Muscle of leg (tissue), 11 donors: ENCODE measurements around the gene GPC6. TPM values are rescaled to one million over a fixed set of nuclear protein-coding genes. Genes with fewer than 3 reads are reported as not detected.

Experiments
- DNase-seq: peaks from one replicate; pipeline ENCODE4 v3.0.0; 2013
- H3K27ac ChIP-seq: one replicate; pipeline ENCODE4 v1.5.1; 2013; ENCODE audit warnings: mild to moderate bottlenecking, low read length, control low read depth
- H3K27me3 ChIP-seq: one replicate; pipeline ENCODE4 v1.6.1; 2013; ENCODE audit warnings: low read length; ENCODE audit not compliant: control insufficient read depth, insufficient read depth
- H3K36me3 ChIP-seq: one replicate; pipeline ENCODE4 v1.6.1; 2013; ENCODE audit warnings: low read length; ENCODE audit not compliant: control insufficient read depth, insufficient read depth
- H3K4me1 ChIP-seq: one replicate; pipeline ENCODE4 v1.6.1; 2013; ENCODE audit warnings: low read length; ENCODE audit not compliant: control insufficient read depth, insufficient read depth
- H3K4me3 ChIP-seq: one replicate; pipeline ENCODE4 v1.5.1; 2013; ENCODE audit warnings: low read length, control low read depth
- H3K9me3 ChIP-seq: replicated peaks from 2 replicates; pipeline ENCODE4 v1.6.1; 2013; ENCODE audit warnings: low read depth, low read length; ENCODE audit not compliant: control insufficient read depth
- whole genome bisulfite sequencing: methylation state at CpG from one replicate; pipeline ENCODE4 v1.1.5; 2013; ENCODE audit warnings: missing lambda C conversion rate; ENCODE audit not compliant: insufficient coverage; 5-methylcytosine and 5-hydroxymethylcytosine counted together
- polyA plus RNA-seq, 8 donors: library from polyadenylated mRNA; unstranded; fragments of 120-200 nt; gene quantifications; one replicate each; pipeline versions ENCODE4 v1.2.1 to v1.2.3, GENCODE V29; 2013; ENCODE audit warnings: inconsistent platforms in 1 of 8, low replicate concordance in 1 of 8; ENCODE audit not compliant: insufficient read length in 8 of 8, insufficient read depth in 1 of 8
- total RNA-seq: library from RNA; stranded (reverse); fragments of 120-200 nt; gene quantifications from one replicate; pipeline ENCODE4 v1.2.4, GENCODE V29; 2013

The GPC6 gene
- total and polyA plus RNA-seq, 9 donors, result 5.6 to 20.0 (median 9.9) TPM

DNA sequence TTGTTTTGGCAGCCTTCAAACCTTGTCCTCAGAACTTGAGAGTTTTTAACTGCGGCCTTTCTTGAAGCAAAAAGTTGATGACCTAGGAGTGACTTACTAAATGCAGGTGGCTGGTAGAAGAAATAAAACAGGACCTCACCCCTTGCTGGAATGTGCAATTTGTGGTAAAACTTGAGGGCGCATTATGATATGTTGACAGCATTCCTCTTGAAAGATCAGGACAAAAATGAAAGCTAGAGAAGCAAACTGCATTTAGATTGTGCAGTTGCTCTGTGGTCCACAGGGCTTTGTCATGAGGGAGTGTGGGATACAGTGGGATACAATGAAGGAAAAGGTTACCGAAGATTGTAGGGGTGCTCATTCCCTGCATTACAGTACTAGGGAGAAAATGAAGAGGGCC lies 504.2 kb downstream of the GPC6 start:
- no peaks in the 10 kb centered on the region for H3K27me3 ChIP-seq
- WGBS, result 70% methylated on average over 3 of the region's 3 CpGs
- no peaks in the 10 kb centered on the region for H3K36me3 ChIP-seq
- H3K27ac ChIP-seq, result no peak overlapping the region
- H3K4me3 ChIP-seq, result no peak overlapping the region
- H3K9me3 ChIP-seq, result no peaks in the 10 kb centered on the region
- no peaks in the 10 kb centered on the region for H3K4me1 ChIP-seq
- DNase-seq, result no peak

DNA sequence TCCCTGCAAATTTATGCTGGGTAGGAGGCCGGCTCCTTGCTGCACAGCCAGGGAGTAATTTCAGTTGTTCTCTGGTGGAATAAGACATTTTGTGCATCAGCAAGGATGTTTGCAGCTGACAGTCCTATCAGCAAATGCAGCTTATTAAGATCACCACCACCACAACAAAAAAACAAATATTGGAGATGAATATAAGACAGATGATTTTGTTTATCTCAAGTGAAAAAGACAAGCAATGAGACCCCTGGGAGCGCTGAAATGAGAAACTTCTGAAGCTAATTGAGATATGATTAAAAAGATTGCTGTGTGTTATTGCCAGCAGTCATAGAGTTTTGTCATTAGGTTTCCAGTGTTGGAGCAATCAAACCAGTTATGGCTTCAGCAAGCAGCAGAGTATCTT lies 505.6 kb downstream of the GPC6 start:
- no peaks in the 10 kb centered on the region for H3K27me3 ChIP-seq
- H3K9me3 ChIP-seq, result no peaks in the 10 kb centered on the region
- no peak overlapping the region for H3K27ac ChIP-seq
- peak; percentile 45 for DNase-seq
- no peaks in the 10 kb centered on the region for H3K36me3 ChIP-seq
- H3K4me3 ChIP-seq, result no peak overlapping the region
- H3K4me1 ChIP-seq, result no peaks in the 10 kb centered on the region
- WGBS, result no CpG with 5 or more reads among the region's 2 CpGs

DNA sequence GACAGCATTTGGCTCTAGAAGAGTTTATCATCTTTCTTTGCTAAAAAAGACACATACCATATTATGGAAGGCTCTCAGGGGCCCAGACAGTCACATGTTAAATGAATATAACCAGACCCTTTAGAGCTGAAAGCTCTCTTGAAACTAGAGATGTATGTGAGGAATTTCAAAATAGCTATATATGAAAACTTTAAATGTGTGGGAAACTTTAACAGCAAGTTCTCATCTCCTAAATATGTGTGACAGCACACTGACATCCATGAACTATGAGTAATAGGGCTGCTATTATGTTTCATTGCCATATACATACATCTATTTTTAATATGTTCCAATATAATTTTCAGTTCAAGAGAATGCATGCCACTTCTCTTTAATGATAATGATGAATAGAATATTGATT lies 509.5 kb downstream of the GPC6 start:
- no peaks in the 10 kb centered on the region for H3K27me3 ChIP-seq
- H3K27ac ChIP-seq, result no peak overlapping the region
- DNase-seq, result peak; percentile 13
- H3K4me1 ChIP-seq, result no peaks in the 10 kb centered on the region
- H3K9me3 ChIP-seq, result no peaks in the 10 kb centered on the region
- no peaks in the 10 kb centered on the region for H3K36me3 ChIP-seq
- H3K4me3 ChIP-seq, result no peak overlapping the region

DNA sequence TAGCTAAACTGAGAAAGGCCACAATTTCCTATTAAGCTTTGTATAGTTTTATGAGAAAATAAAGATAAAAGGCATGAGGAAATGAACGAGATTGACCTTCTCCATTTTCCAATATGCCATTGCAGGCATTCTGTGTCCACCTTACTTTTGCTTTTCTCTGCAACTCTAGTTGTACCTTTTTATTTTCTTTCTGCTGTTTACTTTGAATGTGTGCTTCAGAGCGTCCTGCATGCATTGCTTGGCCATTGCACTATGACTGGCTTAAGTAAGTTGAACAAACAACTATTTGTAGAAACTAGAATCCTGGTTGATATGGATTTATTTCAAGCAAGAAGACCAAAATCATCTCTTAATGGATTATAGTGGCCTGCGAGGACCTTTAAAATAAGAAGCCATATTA lies 510.3 kb downstream of the GPC6 start:
- H3K4me1 ChIP-seq, result no peaks in the 10 kb centered on the region
- no peak for DNase-seq
- no CpG with 5 or more reads among the region's 3 CpGs for WGBS
- H3K4me3 ChIP-seq, result no peak overlapping the region
- no peaks in the 10 kb centered on the region for H3K36me3 ChIP-seq
- no peaks in the 10 kb centered on the region for H3K9me3 ChIP-seq
- no peak overlapping the region for H3K27ac ChIP-seq
- H3K27me3 ChIP-seq, result no peaks in the 10 kb centered on the region

DNA sequence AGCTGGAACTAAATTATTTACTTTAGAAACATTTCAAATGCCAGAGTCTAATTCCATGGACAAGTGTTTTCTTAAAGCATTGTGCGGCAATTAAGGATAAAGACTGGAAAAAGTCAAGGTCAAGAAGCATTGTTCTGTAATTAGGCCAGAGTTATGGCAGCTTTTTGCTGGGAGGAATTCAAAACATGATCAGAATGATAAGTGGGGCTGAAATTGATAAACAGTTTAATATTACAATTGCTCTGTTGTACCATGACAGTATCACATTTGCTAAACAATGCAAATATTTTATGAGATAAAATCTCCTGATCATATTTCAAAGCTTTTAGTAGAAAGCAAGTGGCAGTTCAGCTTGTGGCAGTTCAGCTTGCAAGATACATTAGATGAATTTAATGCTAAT lies 513.7 kb downstream of the GPC6 start:
- 100% methylated on average over 1 of the region's 1 CpG for WGBS
- no peaks in the 10 kb centered on the region for H3K27me3 ChIP-seq

DNA sequence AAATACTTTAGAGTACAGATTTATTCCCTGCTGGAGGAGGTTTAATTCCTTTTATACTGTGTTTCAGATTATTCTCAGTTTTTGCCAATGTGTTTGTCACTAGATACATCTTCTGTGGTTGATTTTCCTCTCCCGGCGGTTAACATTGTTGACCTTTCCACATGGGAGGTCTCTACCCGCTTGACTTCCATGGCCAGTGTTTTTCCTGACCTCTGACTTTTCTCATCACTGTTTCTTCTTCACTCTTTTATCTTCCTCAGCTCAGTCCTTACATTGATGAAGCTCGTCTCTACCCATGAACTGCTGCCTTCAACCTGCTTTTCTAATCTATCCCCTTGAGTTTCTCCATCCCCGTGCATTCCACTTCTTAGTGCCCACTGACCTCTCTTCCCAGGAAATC lies 517.4 kb downstream of the GPC6 start:
- Histone ChIP-seq H3K27me3 (no peaks in the 10 kb centered on the region), H3K9me3 (no peaks in the 10 kb centered on the region), H3K27ac (no peak overlapping the region), H3K36me3 (no peaks in the 10 kb centered on the region), H3K4me1 (no peaks in the 10 kb centered on the region), H3K4me3 (no peak overlapping the region)
- no peak for DNase-seq
- whole genome bisulfite sequencing, result 81% methylated on average over 5 of the region's 5 CpGs

More for the DNA sequence above, 513.7 kb downstream of the GPC6 start:
- Histone ChIP-seq H3K9me3 (no peaks in the 10 kb centered on the region), H3K27ac (no peak overlapping the region), H3K4me3 (no peak overlapping the region), H3K4me1 (no peaks in the 10 kb centered on the region), H3K36me3 (no peaks in the 10 kb centered on the region)
- DNase-seq, result no peak

DNA sequence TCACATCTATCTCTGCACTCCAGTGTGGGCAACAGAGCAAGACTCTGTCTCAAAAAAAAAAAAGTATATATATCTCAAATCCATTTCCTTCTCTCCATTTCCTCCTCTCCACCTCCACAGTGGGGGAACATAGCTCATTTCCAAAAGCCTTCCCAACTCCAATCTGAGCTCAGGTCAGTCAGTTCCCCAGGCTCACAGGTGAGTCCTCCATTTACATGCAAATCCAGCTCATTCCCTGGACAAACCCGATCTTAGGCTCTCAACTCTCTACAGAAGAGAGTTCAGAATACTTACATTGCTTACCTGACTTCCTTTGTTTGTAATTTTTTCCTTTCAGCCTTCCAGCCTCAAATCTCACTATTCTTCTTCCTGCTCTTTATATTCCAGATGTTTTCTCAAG lies 518.3 kb downstream of the GPC6 start:
- Histone ChIP-seq H3K4me1 (no peaks in the 10 kb centered on the region), H3K27ac (no peak overlapping the region), H3K36me3 (no peaks in the 10 kb centered on the region), H3K27me3 (no peaks in the 10 kb centered on the region), H3K9me3 (no peaks in the 10 kb centered on the region), H3K4me3 (no peak overlapping the region)
- 63% methylated on average over 1 of the region's 1 CpG for WGBS
- DNase-seq, result no peak

DNA sequence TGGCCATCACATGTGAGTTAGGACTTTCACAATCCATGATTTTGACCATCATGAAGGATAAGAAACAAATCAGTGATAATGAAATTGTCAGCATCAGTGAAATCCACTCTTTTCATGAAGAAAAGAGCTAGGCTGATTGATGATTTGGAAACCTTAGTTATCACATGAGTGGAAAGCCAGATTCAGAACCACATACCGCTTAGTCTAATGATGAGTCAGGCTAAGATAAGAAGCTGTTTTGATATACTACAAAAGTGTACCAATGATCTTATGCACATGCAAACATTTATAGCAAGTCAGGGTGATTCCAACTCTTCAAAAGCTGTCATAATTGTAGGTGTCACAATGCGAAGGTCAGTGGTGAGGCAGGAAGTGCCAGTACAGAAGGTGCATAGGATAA lies 519.3 kb downstream of the GPC6 start:
- no peaks in the 10 kb centered on the region for H3K36me3 ChIP-seq
- 89% methylated on average over 1 of the region's 2 CpGs for WGBS
- H3K4me3 ChIP-seq, result no peak overlapping the region
- no peaks in the 10 kb centered on the region for H3K9me3 ChIP-seq
- DNase-seq, result no peak
- H3K4me1 ChIP-seq, result no peaks in the 10 kb centered on the region
- H3K27me3 ChIP-seq, result no peaks in the 10 kb centered on the region
- no peak overlapping the region for H3K27ac ChIP-seq

DNA sequence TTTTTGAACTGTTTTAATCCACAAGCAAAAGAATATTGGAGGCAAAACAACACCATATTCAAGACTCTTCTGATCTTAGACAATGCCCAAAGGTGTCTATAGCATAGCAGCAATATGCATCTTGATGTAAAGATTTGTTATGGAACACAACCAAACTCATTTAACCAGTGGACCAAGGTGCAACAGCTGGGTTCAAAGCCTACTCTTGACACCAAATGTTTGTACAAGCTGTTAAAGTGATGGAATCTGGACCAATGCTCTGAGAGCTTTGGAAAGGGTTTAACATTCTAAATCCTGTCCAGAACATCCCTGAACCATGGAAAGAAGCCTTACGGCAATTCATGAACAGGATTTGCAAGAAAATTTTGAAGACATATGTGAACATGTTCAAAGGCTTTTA lies 520.0 kb downstream of the GPC6 start:
- Histone ChIP-seq H3K4me1 (no peaks in the 10 kb centered on the region), H3K9me3 (no peaks in the 10 kb centered on the region), H3K36me3 (no peaks in the 10 kb centered on the region), H3K27me3 (no peaks in the 10 kb centered on the region), H3K4me3 (no peak overlapping the region), H3K27ac (no peak overlapping the region)
- WGBS, result no CpG with 5 or more reads among the region's 1 CpG
- no peak for DNase-seq

DNA sequence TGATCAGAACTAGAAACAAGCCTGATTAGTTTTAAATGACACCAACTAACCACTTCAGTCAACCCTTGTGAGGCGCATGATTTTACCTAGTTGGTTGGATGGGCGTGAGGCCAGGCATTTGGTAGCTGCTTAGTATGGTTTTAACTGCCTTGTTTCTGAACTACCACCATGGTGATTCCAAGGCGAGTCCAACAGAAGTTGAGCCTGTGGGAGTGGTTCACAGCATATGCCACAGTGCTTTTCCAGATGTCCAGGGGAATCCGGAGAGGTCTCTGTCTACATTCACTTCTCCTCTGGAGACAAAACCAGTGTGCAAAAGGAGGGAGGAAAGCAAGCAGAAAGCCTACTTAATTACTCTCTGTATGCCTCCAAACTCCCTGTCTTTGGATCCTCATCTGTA lies 524.1 kb downstream of the GPC6 start:
- no peak overlapping the region for H3K27ac ChIP-seq
- no peak for DNase-seq
- WGBS, result 100% methylated on average over 2 of the region's 4 CpGs
- no peak overlapping the region for H3K4me3 ChIP-seq
- no peaks in the 10 kb centered on the region for H3K27me3 ChIP-seq
- H3K36me3 ChIP-seq, result no peaks in the 10 kb centered on the region
- H3K4me1 ChIP-seq, result no peaks in the 10 kb centered on the region
- no peaks in the 10 kb centered on the region for H3K9me3 ChIP-seq

DNA sequence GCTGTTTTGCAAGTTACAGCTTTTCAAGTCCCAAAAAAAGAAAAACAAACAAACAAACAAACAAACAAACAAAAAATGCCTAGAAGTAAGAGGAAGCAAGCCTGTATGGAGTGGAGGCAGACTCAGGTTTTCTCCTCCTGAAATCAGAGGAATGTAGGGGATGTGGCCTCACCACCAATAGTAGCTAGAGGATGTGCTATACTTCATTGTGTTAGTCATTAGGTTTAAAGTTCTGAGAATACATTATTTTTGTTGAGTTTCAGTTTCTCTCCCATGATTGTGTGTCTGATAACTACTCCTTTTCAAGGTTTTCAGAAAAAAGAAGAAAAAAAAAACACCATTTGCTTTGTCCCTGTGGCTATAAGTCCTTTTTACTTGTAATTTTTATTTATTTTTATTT lies 524.5 kb downstream of the GPC6 start:
- no peak for DNase-seq
- no peaks in the 10 kb centered on the region for H3K27me3 ChIP-seq
- no peaks in the 10 kb centered on the region for H3K9me3 ChIP-seq
- no peak overlapping the region for H3K4me3 ChIP-seq
- H3K27ac ChIP-seq, result no peak overlapping the region
- H3K4me1 ChIP-seq, result no peaks in the 10 kb centered on the region
- H3K36me3 ChIP-seq, result no peaks in the 10 kb centered on the region
